Panc1 (cell line): Measurements from ENCODE around the gene TENM3. TPM values are rescaled to one million over a fixed set of nuclear protein-coding genes. Genes with fewer than 3 reads are reported as not detected.

Experiments used
- ATAC-seq: fragments of 200-7000 bp; cut with Tn5 transposase; 2 replicates; pipeline ENCODE4 v1.9.1; 2020; ENCODE audit warnings: mild to moderate bottlenecking, moderate library complexity
- BruUV-seq: library from RNA; stranded (reverse); fragments of 400-500 nt; replicated peaks from 2 replicates; lab custom pipeline; 2021; lab: Mats Ljungman, UMichigan
- CTCF ChIA-PET: fragments of 300-600 bp; sonication (Branson Sonifier 250); formaldehyde crosslinking; loops from one replicate; lab custom pipeline; 2022; ENCODE audit warnings: antibody characterized with exemption; lab: Charles Lee
- POLR2A ChIA-PET: fragments of 300-600 bp; sonication (Branson Sonifier 250); formaldehyde crosslinking; loops from one replicate; lab custom pipeline; 2022; ENCODE audit warnings: antibody characterized with exemption; lab: Charles Lee
- DNase-seq: peaks from one replicate; pipeline ENCODE4 v3.0.0-alpha.2; 2010; ENCODE audit warnings: low read depth, low spot score
- H3K27ac ChIP-seq: 2 replicates; pipeline ENCODE4 v1.5.1; 2011; ENCODE audit warnings: mild to moderate bottlenecking, low read length, inconsistent platforms
- H3K27me3 ChIP-seq: fragments of 200-500 bp; sonication (Bioruptor generic); 2 replicates; pipeline ENCODE4 v1.6.0; 2014; ENCODE audit warnings: low read length, inconsistent platforms; ENCODE audit not compliant: control insufficient read depth, insufficient read depth
- H3K36me3 ChIP-seq: fragments of 200-500 bp; sonication (Bioruptor generic); 2 replicates; pipeline ENCODE4 v1.5.1; 2014; ENCODE audit warnings: inconsistent platforms, mild to moderate bottlenecking, low read length, moderate library complexity; ENCODE audit not compliant: control insufficient read depth, insufficient read depth
- H3K4me1 ChIP-seq: 2 replicates; pipeline ENCODE4 v1.5.1; 2011; ENCODE audit warnings: inconsistent platforms, mild to moderate bottlenecking, low read length, moderate library complexity; ENCODE audit not compliant: control insufficient read depth, insufficient read depth
- H3K4me3 ChIP-seq, 2 experiments: 2 replicates each; pipeline ENCODE4 v1.5.1; 2011 to 2012; ENCODE audit warnings: low read depth in 2 of 2, low read length in 2 of 2, mild to moderate bottlenecking in 2 of 2, inconsistent platforms in 1 of 2, moderate library complexity in 1 of 2
- H3K9me3 ChIP-seq: fragments of 200-500 bp; sonication (Bioruptor generic); 2 replicates; pipeline ENCODE4 v1.5.1; 2014; ENCODE audit warnings: low read depth, mild to moderate bottlenecking, inconsistent platforms, low read length, moderate library complexity; ENCODE audit not compliant: control insufficient read depth, insufficient read depth
- POLR2AphosphoS5 ChIP-seq: IDR thresholded peaks from 2 replicates; pipeline ENCODE4 v1.6.1; 2012; ENCODE audit warnings: mild to moderate bottlenecking, low read depth, low read length, moderate library complexity
- SIN3A ChIP-seq: IDR thresholded peaks from 2 replicates; pipeline ENCODE4 v1.6.1; 2012; ENCODE audit warnings: low read depth, mild to moderate bottlenecking, low read length, moderate library complexity, borderline replicate concordance; ENCODE audit not compliant: insufficient read depth
- TCF7L2 ChIP-seq: IDR thresholded peaks from 2 replicates; pipeline ENCODE4 v1.6.1; 2011; ENCODE audit warnings: mild to moderate bottlenecking, low read depth, low read length, inconsistent platforms
- in situ Hi-C: cut with HindIII; loops from 2 replicates; pipeline ENCODE4 v1.10.0; 2016; ENCODE audit warnings: low sequenced_read_pairs, low pct_unique_long_range_greater_than_20kb
- intact Hi-C: fragments of 100-400 bp; cut with micrococcal nuclease; formaldehyde crosslinking; loops from one replicate; pipeline ENCODE4 v1.10.0; 2022; ENCODE audit not compliant: unreplicated experiment
- total RNA-seq: library from RNA; stranded (reverse); gene quantifications from one replicate; pipeline ENCODE4 v1.2.1, GENCODE V29; 2021; ENCODE audit not compliant: unreplicated experiment
- TF ChIP-seq, protein P1 (sequence below): fragments of 450-650 bp; IDR thresholded peaks from 2 replicates; pipeline ENCODE4 v1.5.1; 2017; ENCODE audit warnings: mild to moderate bottlenecking
- TF ChIP-seq, protein P2 (sequence below), 2 experiments: IDR thresholded peaks; 2 replicates each; pipeline ENCODE4 v1.6.1; 2011 to 2012; ENCODE audit warnings: low read depth in 2 of 2, control low read depth in 1 of 2, low read length in 1 of 2, mild to moderate bottlenecking in 1 of 2, moderate library complexity in 1 of 2; ENCODE audit not compliant: insufficient read depth in 1 of 2

The TENM3 gene
- total RNA-seq, 1 experiment from 2014 or later, result 0.95 TPM

DNA sequence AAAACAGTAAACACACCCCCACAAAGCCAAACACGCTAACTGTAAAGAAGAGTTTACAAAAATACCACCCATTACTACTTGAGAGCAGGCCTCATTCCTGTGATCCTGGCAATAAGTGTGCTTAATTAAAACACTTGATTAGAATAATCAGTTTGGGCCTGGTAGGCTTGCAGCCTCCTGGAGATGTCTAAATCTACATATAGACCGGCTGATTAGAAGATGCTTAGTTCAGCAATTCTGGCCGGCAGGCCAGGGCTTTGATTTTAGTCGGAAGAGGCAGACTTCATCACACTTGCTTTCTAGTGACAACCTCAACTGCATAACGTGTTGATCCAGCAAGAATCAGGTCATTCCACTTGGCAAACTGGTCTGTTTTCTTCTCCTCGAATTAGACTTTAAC, 560.0 kb downstream of the TENM3 start:
- ATAC-seq (no peak), DNase-seq (no peak)
- no peaks in the 10 kb centered on the region for H3K4me1 ChIP-seq
- in situ Hi-C loops, result no loop called here
- no peak overlapping the region for H3K4me3 ChIP-seq
- no peaks in the 10 kb centered on the region for H3K27me3 ChIP-seq
- H3K9me3 ChIP-seq, result no peaks in the 10 kb centered on the region
- H3K27ac ChIP-seq, result no peak overlapping the region
- intact Hi-C loops, result loop anchor here (5.0 kb wide), 1 partner anchor 326 kb away; no protein-coding TSS in a partner anchor
- ChIA-PET CTCF (interaction anchor here (0.9 kb wide), 1 partner anchor 316 kb away, joined by 3 read pairs; no protein-coding TSS in a partner anchor), POLR2A (no interaction called here)
- TF ChIP-seq, protein P1, sequence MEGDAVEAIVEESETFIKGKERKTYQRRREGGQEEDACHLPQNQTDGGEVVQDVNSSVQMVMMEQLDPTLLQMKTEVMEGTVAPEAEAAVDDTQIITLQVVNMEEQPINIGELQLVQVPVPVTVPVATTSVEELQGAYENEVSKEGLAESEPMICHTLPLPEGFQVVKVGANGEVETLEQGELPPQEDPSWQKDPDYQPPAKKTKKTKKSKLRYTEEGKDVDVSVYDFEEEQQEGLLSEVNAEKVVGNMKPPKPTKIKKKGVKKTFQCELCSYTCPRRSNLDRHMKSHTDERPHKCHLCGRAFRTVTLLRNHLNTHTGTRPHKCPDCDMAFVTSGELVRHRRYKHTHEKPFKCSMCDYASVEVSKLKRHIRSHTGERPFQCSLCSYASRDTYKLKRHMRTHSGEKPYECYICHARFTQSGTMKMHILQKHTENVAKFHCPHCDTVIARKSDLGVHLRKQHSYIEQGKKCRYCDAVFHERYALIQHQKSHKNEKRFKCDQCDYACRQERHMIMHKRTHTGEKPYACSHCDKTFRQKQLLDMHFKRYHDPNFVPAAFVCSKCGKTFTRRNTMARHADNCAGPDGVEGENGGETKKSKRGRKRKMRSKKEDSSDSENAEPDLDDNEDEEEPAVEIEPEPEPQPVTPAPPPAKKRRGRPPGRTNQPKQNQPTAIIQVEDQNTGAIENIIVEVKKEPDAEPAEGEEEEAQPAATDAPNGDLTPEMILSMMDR, result no peak
- H3K36me3 ChIP-seq, result no peaks in the 10 kb centered on the region
- BruUV-seq, result no TSS peak

DNA sequence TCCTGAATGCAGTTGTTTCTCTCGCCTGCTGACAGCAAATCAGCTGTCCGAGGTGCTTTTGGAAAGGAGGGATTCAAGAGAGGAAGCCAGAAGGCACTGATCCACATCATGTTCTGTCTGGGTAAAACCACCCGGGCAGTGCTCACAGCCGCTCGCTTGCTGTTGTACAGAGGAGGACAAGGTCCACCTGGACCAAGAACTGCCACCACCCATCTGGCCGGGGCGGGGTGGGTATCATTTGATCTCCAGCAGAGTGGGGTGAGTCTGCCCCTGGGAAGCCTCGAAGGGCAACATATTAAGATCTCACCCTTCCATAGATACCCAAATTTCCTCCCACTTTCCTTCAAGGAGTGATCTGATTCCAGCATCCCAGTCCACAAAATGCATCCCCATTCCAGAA, 560.9 kb downstream of the TENM3 start:
- CTCF ChIA-PET, result no interaction called here
- H3K4me1 ChIP-seq, result no peaks in the 10 kb centered on the region
- TF ChIP-seq, protein P1, result no peak
- TF ChIP-seq SIN3A (no peak), TCF7L2 (no peak), POLR2AphosphoS5 (no peak)
- TF ChIP-seq, protein P2, sequence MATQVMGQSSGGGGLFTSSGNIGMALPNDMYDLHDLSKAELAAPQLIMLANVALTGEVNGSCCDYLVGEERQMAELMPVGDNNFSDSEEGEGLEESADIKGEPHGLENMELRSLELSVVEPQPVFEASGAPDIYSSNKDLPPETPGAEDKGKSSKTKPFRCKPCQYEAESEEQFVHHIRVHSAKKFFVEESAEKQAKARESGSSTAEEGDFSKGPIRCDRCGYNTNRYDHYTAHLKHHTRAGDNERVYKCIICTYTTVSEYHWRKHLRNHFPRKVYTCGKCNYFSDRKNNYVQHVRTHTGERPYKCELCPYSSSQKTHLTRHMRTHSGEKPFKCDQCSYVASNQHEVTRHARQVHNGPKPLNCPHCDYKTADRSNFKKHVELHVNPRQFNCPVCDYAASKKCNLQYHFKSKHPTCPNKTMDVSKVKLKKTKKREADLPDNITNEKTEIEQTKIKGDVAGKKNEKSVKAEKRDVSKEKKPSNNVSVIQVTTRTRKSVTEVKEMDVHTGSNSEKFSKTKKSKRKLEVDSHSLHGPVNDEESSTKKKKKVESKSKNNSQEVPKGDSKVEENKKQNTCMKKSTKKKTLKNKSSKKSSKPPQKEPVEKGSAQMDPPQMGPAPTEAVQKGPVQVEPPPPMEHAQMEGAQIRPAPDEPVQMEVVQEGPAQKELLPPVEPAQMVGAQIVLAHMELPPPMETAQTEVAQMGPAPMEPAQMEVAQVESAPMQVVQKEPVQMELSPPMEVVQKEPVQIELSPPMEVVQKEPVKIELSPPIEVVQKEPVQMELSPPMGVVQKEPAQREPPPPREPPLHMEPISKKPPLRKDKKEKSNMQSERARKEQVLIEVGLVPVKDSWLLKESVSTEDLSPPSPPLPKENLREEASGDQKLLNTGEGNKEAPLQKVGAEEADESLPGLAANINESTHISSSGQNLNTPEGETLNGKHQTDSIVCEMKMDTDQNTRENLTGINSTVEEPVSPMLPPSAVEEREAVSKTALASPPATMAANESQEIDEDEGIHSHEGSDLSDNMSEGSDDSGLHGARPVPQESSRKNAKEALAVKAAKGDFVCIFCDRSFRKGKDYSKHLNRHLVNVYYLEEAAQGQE (IDR thresholded peaks at IDR 0.05; ENCODE audit: insufficient read depth in 1 of 2, low read depth in 2 of 2, low read length in 1 of 2), result no peak
- ATAC-seq (no peak), DNase-seq (no peak)
- no peak overlapping the region for H3K4me3 ChIP-seq
- H3K36me3 ChIP-seq, result no peaks in the 10 kb centered on the region
- POLR2A ChIA-PET, result no interaction called here
- intact Hi-C loops, result loop anchor here (5.0 kb wide), 1 partner anchor 327 kb away; no protein-coding TSS in a partner anchor
- BruUV-seq, result no TSS peak
- no peaks in the 10 kb centered on the region for H3K27me3 ChIP-seq
- no peak overlapping the region for H3K27ac ChIP-seq
- in situ Hi-C loops, result no loop called here
- H3K9me3 ChIP-seq, result no peaks in the 10 kb centered on the region
